Fibroblast of villous mesenchyme (primary cell): ENCODE results near the gene SMIM5. TPM values are rescaled to one million over a fixed set of nuclear protein-coding genes. Genes with fewer than 3 reads are reported as not detected.
A peak's percentile ranks its signal among the peaks of the same experiment; 100 is the strongest.

ENCODE experiments used
- DNase-seq: peaks from one replicate; pipeline ENCODE4 v3.0.0-alpha.2; 2010; ENCODE audit warnings: low read depth
- H3K4me3 ChIP-seq: 2 replicates; pipeline ENCODE4 v1.5.1; 2011; ENCODE audit warnings: low read depth, mild to moderate bottlenecking, low read length
- CTCF ChIP-seq: IDR thresholded peaks from 2 replicates; pipeline ENCODE4 v1.5.1; 2012; ENCODE audit warnings: low read depth, mild to moderate bottlenecking, low read length; ENCODE audit not compliant: insufficient read depth
- total RNA-seq: library from RNA; depleted of rRNA; stranded (reverse); fragments of >200 nt; gene quantifications from 2 replicates; pipeline ENCODE4 v1.2.3, GENCODE V29; 2012

SMIM5 gene
- total RNA-seq, 1 donor, result under 0.01 TPM

GRCh38 chr17:75665981-75666380, 32.7 kb downstream of the SMIM5 start:
- TF ChIP-seq CTCF, result no peak
- H3K4me3 ChIP-seq, result peak overlapping the region; percentile 98
- DNase-seq, result no peak

- DNase-seq, result peak; percentile 99
- peak within 1 kb of the TSS; percentile 98 for H3K4me3 ChIP-seq
- no peak for TF ChIP-seq CTCF
These were observed 33.9 kb downstream of the SMIM5 start, which contains the start of the genes RECQL5 and SAP30BP for GRCh38 chr17:75666959-75667790. RECQL5 (minus strand) TSS chr17:75667154; CDS start chr17:75666557, 597 bp downstream. SAP30BP (plus strand) TSS chr17:75667338; CDS start chr17:75667373, 35 bp downstream.

- peak overlapping the region; percentile 98 for H3K4me3 ChIP-seq
- no peak for DNase-seq
- TF ChIP-seq CTCF, result no peak
These were observed 34.6 kb downstream of the SMIM5 start for GRCh38 chr17:75667825-75668224.

GRCh38 chr17:75668489-75668888, 35.3 kb downstream of the SMIM5 start:
- no peak for TF ChIP-seq CTCF
- DNase-seq, result no peak

GRCh38 chr17:75670868-75671267, 37.6 kb downstream of the SMIM5 start:
- no peak for DNase-seq
- no peak overlapping the region for H3K4me3 ChIP-seq
- TF ChIP-seq CTCF, result no peak

More at GRCh38 chr17:75668489-75668888, 35.3 kb downstream of the SMIM5 start:
- H3K4me3 ChIP-seq, result no peak overlapping the region

GRCh38 chr17:75672011-75672410, 38.8 kb downstream of the SMIM5 start:
- DNase-seq, result no peak
- no peak overlapping the region for H3K4me3 ChIP-seq
- TF ChIP-seq CTCF, result no peak
